LoVo (cell line): ENCODE data around the gene TRIM73.
"Not testable (repeated sequence)": the region's sequence is repeated elsewhere in the genome, so short reads cannot be mapped to it uniquely, and the experiment has no call there.

Source experiments
- DNase-seq: peaks from one replicate; pipeline ENCODE4 v3.0.0-alpha.2; 2016; ENCODE audit warnings: low spot score

TRIM73 gene

GRCh38 chr7:75395329-75395728, at the start of gene TRIM73:
Gene TRIM73, plus strand, starts transcription at chr7:75395629. Its CDS starts 3,305 bp downstream, at chr7:75398934.
- DNase-seq = not testable (repeated sequence)

GRCh38 chr7:75358671-75359541, 36.5 kb upstream of the TRIM73 start:
- DNase-seq = not testable (repeated sequence)

- DNase-seq = not testable (repeated sequence)
Observed at GRCh38 chr7:75359542-75359848, 35.9 kb upstream of the TRIM73 start.

- DNase-seq = not testable (repeated sequence)
Observed at GRCh38 chr7:75364079-75364478, 31.4 kb upstream of the TRIM73 start.

GRCh38 chr7:75366643-75367042, 28.8 kb upstream of the TRIM73 start:
- DNase-seq = not testable (repeated sequence)

- not testable (repeated sequence) for DNase-seq
Observed at GRCh38 chr7:75367313-75367712, 28.1 kb upstream of the TRIM73 start.

- not testable (repeated sequence) for DNase-seq
Observed at GRCh38 chr7:75374144-75374518, 21.3 kb upstream of the TRIM73 start.

GRCh38 chr7:75374519-75375317, 20.7 kb upstream of the TRIM73 start:
- DNase-seq = not testable (repeated sequence)

GRCh38 chr7:75393194-75393593, 2.2 kb upstream of the TRIM73 start:
- DNase-seq = not testable (repeated sequence)

GRCh38 chr7:75397865-75398264, 2.4 kb downstream of the TRIM73 start:
- DNase-seq = not testable (repeated sequence)

- DNase-seq = not testable (repeated sequence)
Observed at GRCh38 chr7:75398771-75399700, 3.6 kb downstream of the TRIM73 start.

- DNase-seq = not testable (repeated sequence)
Observed at GRCh38 chr7:75400575-75400974, 5.1 kb downstream of the TRIM73 start.

GRCh38 chr7:75403455-75404443, 8.3 kb downstream of the TRIM73 start:
- DNase-seq = not testable (repeated sequence)

- DNase-seq = not testable (repeated sequence)
Observed at GRCh38 chr7:75404663-75405062, 9.2 kb downstream of the TRIM73 start.

GRCh38 chr7:75409880-75410822, 14.7 kb downstream of the TRIM73 start:
- not testable (repeated sequence) for DNase-seq

GRCh38 chr7:75410823-75411173, 15.4 kb downstream of the TRIM73 start:
- DNase-seq = not testable (repeated sequence)

GRCh38 chr7:75414204-75414603, 18.8 kb downstream of the TRIM73 start:
- DNase-seq = not testable (repeated sequence)

GRCh38 chr7:75414708-75415427, 19.4 kb downstream of the TRIM73 start:
- DNase-seq = not testable (repeated sequence)

GRCh38 chr7:75415428-75415817, 20.0 kb downstream of the TRIM73 start:
- not testable (repeated sequence) for DNase-seq
